Measurements from ENCODE around the gene WDR4. TPM values are rescaled to one million over a fixed set of nuclear protein-coding genes. Genes with fewer than 3 reads are reported as not detected.

The WDR4 gene
- total RNA-seq, 1 donor from 2014 or later: 8.6 TPM

DNA sequence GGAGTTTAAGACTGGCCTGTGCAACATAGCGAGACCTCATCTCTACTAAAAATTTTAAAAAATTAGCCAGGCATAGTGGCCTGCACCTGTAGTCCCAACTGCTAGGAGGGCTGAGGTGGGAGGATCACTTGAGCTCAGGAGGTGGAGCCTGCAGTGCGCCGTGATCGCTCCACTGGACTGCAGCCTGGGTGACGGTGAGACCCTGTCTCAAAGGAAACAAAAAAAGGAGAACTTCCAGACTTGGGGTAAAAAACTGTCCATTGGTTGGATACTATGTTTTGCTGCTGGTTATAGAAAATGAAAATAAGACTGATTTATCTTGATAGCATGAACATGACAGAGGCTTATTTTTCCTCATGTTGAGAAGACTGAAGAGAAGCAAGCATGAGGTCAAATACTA is 79.4 kb downstream of the WDR4 start:
- intact Hi-C loops (cut with DNase I): no loop called here
- no peak for DNase-seq (ENCODE audit: low spot score)

DNA sequence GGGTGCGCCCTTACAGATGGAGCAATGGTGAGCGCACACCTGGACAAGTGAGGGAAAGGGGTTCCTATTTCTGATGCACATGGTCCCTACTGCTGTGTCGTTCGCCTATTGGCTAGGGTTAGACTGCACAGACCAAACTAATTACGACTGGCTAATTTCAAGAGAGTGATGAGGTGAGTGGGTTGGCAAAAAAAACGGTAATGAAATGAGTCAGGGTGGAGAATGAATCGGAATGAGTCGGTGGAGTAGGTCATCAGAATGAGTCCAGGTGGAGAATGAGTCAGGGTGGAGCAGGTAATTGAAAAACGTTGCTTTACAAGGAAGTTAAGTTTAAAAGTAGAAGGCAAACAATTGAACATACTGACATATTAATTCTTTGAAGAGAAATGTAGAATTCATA is 79.8 kb downstream of the WDR4 start:
- intact Hi-C loops (cut with DNase I): no loop called here
- no peak for DNase-seq (ENCODE audit: low spot score)

Other genes starting within 250 kb of the WDR4 start
- gene PDE9A, start 225.9 kb downstream of the WDR4 start, total RNA-seq: 1.1 TPM
- 46.7 TPM for gene NDUFV3, start 13.8 kb upstream of the WDR4 start, total RNA-seq
- gene ERVH48-1, start 46.1 kb upstream of the WDR4 start, total RNA-seq: not detected
- 11.3 TPM for gene PKNOX1, start 95.0 kb upstream of the WDR4 start, total RNA-seq
- 15.8 TPM for gene CBS, start 196.3 kb upstream of the WDR4 start, total RNA-seq
- gene U2AF1, start 228.0 kb upstream of the WDR4 start, total RNA-seq: 11.8 TPM